ENCODE results near the gene POLRMT.

Gene POLRMT

GRCh38 chr19:662962-663681 lies 29.8 kb upstream of the POLRMT start, which contains the start of gene RNF126:
TSS of gene RNF126 (minus strand) at chr19:663214. CDS start at chr19:663121, 93 bp downstream.
- peak; percentile 98 for DNase-seq

- DNase-seq, result peak; percentile 61
Observed at GRCh38 chr19:662207-662961, 29.0 kb upstream of the POLRMT start.

GRCh38 chr19:661427-662196 lies 28.3 kb upstream of the POLRMT start:
- peak; percentile 39 for DNase-seq

GRCh38 chr19:660793-661426 lies 27.6 kb upstream of the POLRMT start:
- DNase-seq, result no peak

- DNase-seq, result no peak
Observed at GRCh38 chr19:658916-659839, 25.8 kb upstream of the POLRMT start.

GRCh38 chr19:658059-658839 lies 24.9 kb upstream of the POLRMT start:
- DNase-seq, result no peak

GRCh38 chr19:657611-658010 lies 24.3 kb upstream of the POLRMT start:
- DNase-seq, result no peak

- DNase-seq, result no peak
Observed at GRCh38 chr19:656751-657559, 23.6 kb upstream of the POLRMT start.

- DNase-seq, result no peak
Observed at GRCh38 chr19:655691-656090, 22.4 kb upstream of the POLRMT start.

GRCh38 chr19:653425-653824 lies 20.1 kb upstream of the POLRMT start:
- DNase-seq, result no peak

- no peak for DNase-seq
Observed at GRCh38 chr19:652467-653389, 19.4 kb upstream of the POLRMT start.

- no peak for DNase-seq
Observed at GRCh38 chr19:651991-652390, 18.7 kb upstream of the POLRMT start.

GRCh38 chr19:651114-651818 lies 17.9 kb upstream of the POLRMT start:
- DNase-seq, result no peak

- no peak for DNase-seq
Observed at GRCh38 chr19:650121-650520, 16.8 kb upstream of the POLRMT start.

GRCh38 chr19:648904-649801 lies 15.8 kb upstream of the POLRMT start:
- DNase-seq, result no peak

- no peak for DNase-seq
Observed at GRCh38 chr19:648305-648704, 15.0 kb upstream of the POLRMT start.

- DNase-seq, result no peak
Observed at GRCh38 chr19:647566-648284, 14.4 kb upstream of the POLRMT start.

Data from suppressor macrophage treated with lipopolysaccharide for 4 hours (primary cell).